HG03175 (cell line): ENCODE measurements around the gene ABLIM3.

Source experiments
- ATAC-seq: cut with Tn5 transposase; IDR thresholded peaks from one replicate; pipeline ENCODE4 v1.9.1; 2021; ENCODE audit warnings: mild to moderate bottlenecking, moderate library complexity; ENCODE audit not compliant: unreplicated experiment

ABLIM3 gene

GRCh38 chr5:149156435-149157083 is 15.3 kb downstream of the ABLIM3 start:
- no peak for ATAC-seq

- no peak for ATAC-seq
Measured at GRCh38 chr5:149157330-149157729, 16.0 kb downstream of the ABLIM3 start.

GRCh38 chr5:149160291-149160787 is 19.0 kb downstream of the ABLIM3 start:
- no peak for ATAC-seq

DNA sequence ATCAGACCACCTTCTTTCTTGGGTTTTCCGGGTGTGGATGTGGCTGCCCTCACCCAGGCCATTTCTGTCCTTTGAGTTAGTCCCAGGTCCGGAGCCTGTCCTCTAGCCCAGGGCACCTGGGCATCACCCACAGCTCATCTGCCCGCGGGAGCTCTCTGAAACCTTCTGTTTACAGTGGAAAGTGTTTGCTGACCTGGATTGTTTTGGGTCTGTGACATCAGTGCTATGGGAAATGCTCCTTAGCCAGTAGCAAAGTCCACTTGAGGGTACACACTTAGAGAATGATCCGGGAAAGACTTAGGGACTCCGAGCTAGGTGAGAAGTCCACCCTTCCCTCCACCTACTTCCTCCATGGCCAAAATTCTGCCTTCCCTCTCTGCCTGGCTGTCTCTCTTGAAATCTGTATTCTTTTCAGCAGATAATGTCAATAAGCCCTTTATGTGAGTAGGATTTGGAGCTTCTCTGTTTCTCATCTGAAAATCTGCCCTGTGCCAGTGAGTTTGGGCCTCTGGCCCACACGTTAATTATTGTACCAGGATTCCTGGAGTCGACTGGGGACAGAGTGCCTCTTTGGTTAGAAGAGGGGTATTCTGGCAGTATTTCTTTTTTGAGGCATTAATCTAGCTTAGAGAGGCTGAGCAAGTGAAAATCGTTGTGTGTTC is 19.9 kb downstream of the ABLIM3 start:
- no peak for ATAC-seq

GRCh38 chr5:149161850-149162249 is 20.6 kb downstream of the ABLIM3 start:
- ATAC-seq, result no peak

- peak; percentile 83 for ATAC-seq
Measured at GRCh38 chr5:149162401-149163084, 21.2 kb downstream of the ABLIM3 start.

DNA sequence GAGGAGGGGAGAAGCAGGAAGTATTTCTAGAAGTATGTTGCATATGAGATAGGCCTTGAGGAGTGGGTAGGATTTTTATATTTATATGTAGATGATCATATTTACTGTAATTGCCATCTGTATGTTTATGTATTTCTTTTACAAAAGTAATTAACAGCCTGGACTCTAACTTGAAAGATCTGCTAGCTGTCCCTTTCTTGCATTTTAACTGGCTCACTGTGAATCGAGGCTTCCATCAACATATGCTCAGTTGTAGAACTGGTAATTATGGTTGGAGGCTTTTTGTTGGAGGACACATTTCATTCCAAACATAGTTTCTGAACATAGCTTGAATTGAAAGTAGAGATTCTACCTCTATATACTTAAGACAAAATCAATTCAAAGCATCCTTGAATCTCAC is 23.4 kb downstream of the ABLIM3 start:
- no peak for ATAC-seq

DNA sequence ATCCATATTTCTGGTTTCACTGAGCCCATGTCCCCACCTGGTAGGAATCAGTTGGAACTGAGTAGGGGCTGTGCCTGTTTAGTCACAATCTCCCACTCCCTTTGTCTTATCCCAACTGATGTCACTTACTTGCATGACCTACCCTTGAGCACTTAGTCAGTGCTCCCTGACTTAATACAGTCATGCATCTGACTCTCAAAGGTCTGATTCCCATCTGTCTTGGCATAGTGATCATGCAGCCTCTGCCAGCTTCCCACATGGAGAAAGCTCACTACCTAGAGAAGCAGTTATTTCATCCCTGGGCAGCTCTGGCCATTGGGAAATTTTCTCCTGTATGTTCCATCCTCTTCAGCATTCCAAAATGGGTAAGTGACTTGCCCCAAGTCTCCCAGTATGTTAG is 24.8 kb downstream of the ABLIM3 start:
- ATAC-seq, result no peak

- ATAC-seq, result no peak
Measured at GRCh38 chr5:149166591-149167100, 25.4 kb downstream of the ABLIM3 start.

DNA sequence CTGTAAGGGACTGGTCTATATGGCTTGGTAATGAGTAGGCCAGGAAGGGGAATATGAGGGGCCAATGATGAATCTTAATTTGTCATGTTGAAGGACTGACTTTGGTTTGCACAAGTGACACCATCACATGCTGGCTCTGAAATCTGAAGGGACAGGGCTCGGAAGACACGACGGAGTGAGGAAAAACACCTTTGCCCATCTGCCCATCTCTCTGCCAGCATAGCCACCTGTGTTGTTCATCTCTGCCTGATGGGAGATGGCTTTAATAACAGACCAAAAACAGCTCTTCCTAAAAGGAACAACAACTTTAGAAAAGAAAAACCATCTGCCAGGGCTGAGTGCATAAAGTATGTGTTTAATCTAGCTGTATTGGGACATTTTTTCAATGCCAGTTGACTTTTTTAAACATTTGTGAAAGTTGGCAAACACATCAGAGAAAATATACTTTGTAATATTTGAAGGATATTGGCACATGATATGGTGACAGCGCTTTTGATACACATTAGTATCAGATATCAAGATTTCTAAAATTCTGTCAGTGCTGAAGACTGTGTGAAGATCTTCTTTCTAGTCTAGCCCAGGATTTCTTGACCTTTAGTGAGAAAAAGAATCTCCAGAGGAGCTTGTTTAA is 27.1 kb downstream of the ABLIM3 start:
- no peak for ATAC-seq

DNA sequence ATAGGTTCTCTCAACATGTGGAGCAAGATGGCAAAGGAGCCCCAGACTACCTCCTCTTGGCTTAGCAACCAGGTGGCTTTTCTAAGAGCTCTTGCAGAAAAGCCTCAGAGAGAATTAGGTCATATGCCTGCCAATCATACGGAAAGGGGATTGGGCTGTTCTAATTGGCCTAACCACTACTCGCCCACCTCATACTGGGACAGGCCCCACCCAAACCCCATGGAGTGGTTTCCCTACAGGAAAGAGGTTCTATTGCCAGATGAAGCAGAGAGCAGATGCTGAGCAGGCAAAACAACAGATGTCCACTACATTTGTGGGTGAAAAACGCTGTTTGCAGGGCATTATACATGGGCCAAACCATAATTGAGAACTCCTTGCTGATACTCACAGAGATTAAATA is 29.0 kb downstream of the ABLIM3 start:
- ATAC-seq, result no peak

DNA sequence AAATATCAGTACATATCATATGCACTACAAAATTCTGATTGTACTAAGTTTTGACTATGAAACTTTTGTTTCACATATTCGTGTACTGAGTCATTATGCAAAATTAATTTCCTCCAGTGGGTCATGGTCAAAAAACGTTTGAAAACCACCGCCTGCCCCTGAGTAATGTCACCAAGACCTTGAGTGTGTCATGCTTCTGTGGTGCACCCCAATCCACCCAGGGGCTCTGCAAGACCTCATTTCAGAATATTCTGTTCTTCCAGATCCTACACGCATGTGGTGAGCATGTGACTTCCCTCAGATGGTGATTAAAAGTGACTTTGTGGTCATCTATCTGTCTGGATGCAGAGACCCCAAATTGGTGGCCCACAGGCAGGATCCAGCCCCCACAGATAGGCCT is 31.0 kb downstream of the ABLIM3 start:
- ATAC-seq, result peak; percentile 59

GRCh38 chr5:149172709-149173505 is 31.6 kb downstream of the ABLIM3 start:
- no peak for ATAC-seq

DNA sequence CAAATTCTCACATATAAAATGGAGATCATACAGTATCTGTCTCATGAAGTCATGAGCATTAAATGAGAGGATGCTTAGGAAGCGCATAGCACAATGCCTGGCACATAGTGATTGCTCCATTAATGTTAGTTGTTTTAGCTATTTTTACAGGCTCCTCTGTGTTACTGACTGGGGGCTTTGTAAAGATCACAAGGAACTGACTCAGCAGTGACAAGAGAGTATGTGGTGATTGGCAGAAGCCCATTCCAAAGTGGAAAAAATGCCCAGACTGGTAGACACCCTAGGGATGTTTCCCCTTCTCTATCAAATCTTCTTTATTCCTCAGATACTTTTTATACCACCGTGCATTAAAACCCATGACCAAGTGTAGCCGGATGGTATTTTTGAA is 33.5 kb downstream of the ABLIM3 start:
- ATAC-seq, result no peak

GRCh38 chr5:149175346-149176105 is 34.2 kb downstream of the ABLIM3 start:
- ATAC-seq, result no peak

DNA sequence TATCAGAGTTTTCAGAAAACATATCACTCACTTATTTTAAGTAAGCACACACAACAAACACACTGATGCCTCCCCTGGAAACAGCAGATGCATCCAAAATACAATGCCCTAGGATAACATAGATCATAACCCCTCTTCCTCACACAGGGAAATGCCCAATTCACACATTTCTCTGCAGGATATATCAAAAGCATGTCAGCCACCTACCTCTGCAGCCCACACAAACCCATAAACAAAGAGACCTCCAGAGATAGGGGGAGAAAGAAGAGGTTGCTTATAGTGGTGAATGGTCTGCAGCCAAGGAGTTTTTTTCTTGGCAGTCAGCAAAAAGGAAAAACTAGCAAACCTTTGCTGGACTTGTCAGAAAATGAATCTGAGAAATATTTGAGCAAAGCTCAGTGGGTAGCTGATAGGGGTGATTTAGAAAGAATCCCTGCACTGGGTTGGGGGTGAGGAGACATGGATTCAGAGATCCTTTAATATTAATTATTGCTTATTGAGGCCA is 36.1 kb downstream of the ABLIM3 start:
- ATAC-seq, result no peak

DNA sequence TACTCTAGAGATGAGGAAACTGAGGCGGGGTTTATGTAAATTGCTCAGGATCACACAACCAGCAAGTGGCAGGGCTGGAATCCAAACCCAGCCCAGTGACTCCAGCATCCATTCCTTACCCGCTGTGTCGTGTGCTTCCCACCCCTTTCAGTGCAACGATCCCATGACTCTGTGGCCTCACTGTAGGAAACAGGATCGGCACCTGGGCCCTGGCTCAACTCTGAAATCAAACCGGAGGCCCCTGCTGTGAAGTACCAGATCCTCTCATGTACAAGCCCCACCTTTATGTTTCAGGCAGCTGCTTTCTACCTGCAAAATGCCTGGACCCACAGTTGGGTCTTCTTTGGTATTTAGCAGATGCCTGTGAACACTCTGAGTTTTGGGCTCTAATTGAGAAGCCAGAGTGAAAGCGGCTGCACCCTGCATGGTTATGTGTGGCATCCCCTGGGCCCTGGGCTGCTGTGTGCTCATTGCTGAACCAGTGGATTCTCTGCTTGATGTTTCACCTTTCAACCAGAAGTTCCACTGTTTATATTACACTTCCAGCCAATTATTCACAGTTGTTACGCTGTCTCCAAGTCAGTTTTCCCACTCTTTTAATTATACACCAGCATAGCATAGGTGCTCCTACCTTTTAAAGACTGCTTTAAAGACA is 36.7 kb downstream of the ABLIM3 start:
- ATAC-seq, result no peak

DNA sequence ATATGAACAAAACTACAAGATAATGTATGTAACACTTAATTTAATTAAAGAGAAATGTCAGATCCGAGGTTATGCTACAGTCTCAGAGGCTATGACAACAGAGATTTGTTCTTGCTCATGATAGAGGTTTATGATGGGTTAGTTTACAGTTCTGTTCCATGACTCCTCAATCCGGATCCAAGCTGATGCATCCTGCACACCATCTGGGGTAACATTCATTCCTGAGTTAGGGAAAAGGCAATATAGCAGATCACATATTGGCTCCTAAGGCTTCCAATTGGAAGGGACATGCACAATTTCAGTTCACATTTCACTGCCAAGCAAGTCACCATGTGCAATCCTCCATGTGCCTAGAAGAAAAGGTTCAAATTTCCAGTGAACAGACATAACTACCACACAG is 40.4 kb downstream of the ABLIM3 start:
- ATAC-seq, result no peak

GRCh38 chr5:149182241-149182640 is 40.9 kb downstream of the ABLIM3 start:
- ATAC-seq, result no peak
